NT2/D1 (cell line): Measurements from ENCODE around the gene VSIG10L.

Experiments
- SUZ12 ChIP-seq: IDR thresholded peaks from 2 replicates; pipeline ENCODE4 v1.6.1; 2011; ENCODE audit not compliant: insufficient read length, insufficient read depth; ENCODE audit errors: extremely low read depth
- YY1 ChIP-seq: IDR thresholded peaks from 2 replicates; pipeline ENCODE4 v1.6.1; 2011; ENCODE audit not compliant: insufficient read length, insufficient read depth

DNA sequence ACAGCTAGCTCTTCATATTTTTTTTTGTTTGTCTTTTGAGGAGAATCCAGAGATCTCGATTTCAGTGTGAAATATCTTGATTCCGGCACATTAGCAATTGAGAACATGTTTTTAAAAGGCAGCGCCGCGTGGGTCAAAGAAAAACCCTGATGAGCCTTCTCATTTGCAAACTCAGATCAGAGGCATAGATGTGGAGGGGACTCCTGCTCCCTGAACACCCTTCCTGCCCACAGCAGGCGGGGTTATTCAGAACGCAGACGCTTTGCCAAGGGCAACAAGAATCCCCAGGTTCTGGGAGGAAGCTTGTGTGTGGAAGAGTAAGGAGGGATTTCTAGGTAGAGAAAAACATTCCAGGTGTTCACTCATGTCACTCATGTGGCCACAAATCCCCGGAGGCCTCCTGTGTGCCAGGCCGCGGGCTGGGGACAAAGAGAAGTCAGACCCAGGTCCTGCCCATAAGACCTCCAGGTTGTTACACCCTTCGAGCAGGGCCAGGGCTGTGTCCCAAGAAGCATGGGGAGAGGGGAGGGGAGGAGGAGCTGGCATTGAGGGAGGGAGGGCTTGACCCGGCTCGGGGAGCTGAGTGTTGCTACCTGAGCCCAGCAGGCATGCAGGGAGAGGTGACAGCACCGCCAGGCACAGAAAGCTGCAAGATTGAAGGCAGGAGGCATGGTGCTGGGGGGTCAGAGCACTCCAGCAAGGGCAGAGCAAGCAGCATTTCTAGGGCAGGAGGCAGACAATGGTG, 46.4 kb downstream of the VSIG10L start:
- no peak for TF ChIP-seq SUZ12
- no peak for TF ChIP-seq YY1
